ENCODE data around the gene BLVRA. TPM values are rescaled to one million over a fixed set of nuclear protein-coding genes. Genes with fewer than 3 reads are reported as not detected.

BLVRA gene
- total RNA-seq, 1 experiment from 2014 or later, result 27.6 TPM

- ATAC-seq (no peak), DNase-seq (no peak)
- no peaks in the 10 kb centered on the region for H3K9me2 ChIP-seq (replicated peaks; ENCODE audit: low read length)
- H3F3A ChIP-seq (ENCODE audit: low read length, unreplicated experiment), result no peaks in the 10 kb centered on the region
- no peak overlapping the region for H3K27ac ChIP-seq (ENCODE audit: low read length)
- ChIA-PET CTCF (interaction anchor here (0.6 kb wide), 1 partner anchor 1817 kb away, joined by 3 read pairs; no protein-coding TSS in a partner anchor), POLR2A (ENCODE audit: unreplicated experiment) (no interaction called here)
- no peak overlapping the region for H3K4me3 ChIP-seq (ENCODE audit: low read length)
- H3K4me2 ChIP-seq (ENCODE audit: low read length), result no peak overlapping the region
- TF ChIP-seq CTCF (conservative IDR thresholded peaks at IDR 0.05; ENCODE audit: low read depth, low read length), result no peak
- TF ChIP-seq EZH2 (IDR thresholded peaks at IDR 0.05; ENCODE audit: low read length, unreplicated experiment), result no peak
- TF ChIP-seq EZH2phosphoT487 (IDR thresholded peaks at IDR 0.05; ENCODE audit: borderline replicate concordance, low read length), result no peak
- no peaks in the 10 kb centered on the region for H3K4me1 ChIP-seq (ENCODE audit: insufficient read depth, low read length)
- BruUV-seq (replicated peaks), result no TSS peak
- no peaks in the 10 kb centered on the region for H4K20me1 ChIP-seq (ENCODE audit: low read length)
- H2AFZ ChIP-seq (ENCODE audit: low read length), result no peak overlapping the region
- intact Hi-C loops (cut with micrococcal nuclease), result no loop called here
- no peaks in the 10 kb centered on the region for H3K27me3 ChIP-seq (ENCODE audit: low read length)
- no peaks in the 10 kb centered on the region for H3K36me3 ChIP-seq (ENCODE audit: low read depth, low read length)
- H3K79me2 ChIP-seq (ENCODE audit: low read length), result no peaks in the 10 kb centered on the region
- no peak overlapping the region for H3K9ac ChIP-seq (ENCODE audit: low read length)
- no peaks in the 10 kb centered on the region for H3K9me3 ChIP-seq (ENCODE audit: low read length)
Observed at GRCh38 chr7:43791665-43792064, 33.2 kb downstream of the BLVRA start.

- no peaks in the 10 kb centered on the region for H3F3A ChIP-seq (ENCODE audit: low read length, unreplicated experiment)
- H3K27me3 ChIP-seq (ENCODE audit: low read length), result no peaks in the 10 kb centered on the region
- no peaks in the 10 kb centered on the region for H3K79me2 ChIP-seq (ENCODE audit: low read length)
- no peaks in the 10 kb centered on the region for H3K36me3 ChIP-seq (ENCODE audit: low read depth, low read length)
- H3K9me3 ChIP-seq (ENCODE audit: low read length), result no peaks in the 10 kb centered on the region
- no peak overlapping the region for H3K4me2 ChIP-seq (ENCODE audit: low read length)
- H2AFZ ChIP-seq (ENCODE audit: low read length), result no peak overlapping the region
- no peaks in the 10 kb centered on the region for H3K9me2 ChIP-seq (replicated peaks; ENCODE audit: low read length)
- no peaks in the 10 kb centered on the region for H3K4me1 ChIP-seq (ENCODE audit: insufficient read depth, low read length)
- ATAC-seq (no peak), DNase-seq (no peak)
- no peak overlapping the region for H3K4me3 ChIP-seq (ENCODE audit: low read length)
- POLR2A ChIA-PET (ENCODE audit: unreplicated experiment), result no interaction called here
- no peaks in the 10 kb centered on the region for H4K20me1 ChIP-seq (ENCODE audit: low read length)
- H3K9ac ChIP-seq (ENCODE audit: low read length), result no peak overlapping the region
- intact Hi-C loops (cut with micrococcal nuclease), result no loop called here
- TF ChIP-seq CTCF (conservative IDR thresholded peaks at IDR 0.05; ENCODE audit: low read depth, low read length), result no peak
- no peak for TF ChIP-seq EZH2 (IDR thresholded peaks at IDR 0.05; ENCODE audit: low read length, unreplicated experiment)
- TF ChIP-seq EZH2phosphoT487 (IDR thresholded peaks at IDR 0.05; ENCODE audit: borderline replicate concordance, low read length), result no peak
- CTCF ChIA-PET, result no interaction called here
- no peak overlapping the region for H3K27ac ChIP-seq (ENCODE audit: low read length)
- BruUV-seq (replicated peaks), result no TSS peak
Observed at GRCh38 chr7:43792471-43793150, 34.1 kb downstream of the BLVRA start.

- H3K79me2 ChIP-seq (ENCODE audit: low read length), result no peaks in the 10 kb centered on the region
- H3K4me1 ChIP-seq (ENCODE audit: insufficient read depth, low read length), result no peaks in the 10 kb centered on the region
- POLR2A ChIA-PET (ENCODE audit: unreplicated experiment), result no interaction called here
- no peak overlapping the region for H2AFZ ChIP-seq (ENCODE audit: low read length)
- intact Hi-C loops (cut with micrococcal nuclease), result loop anchor here (2.0 kb wide), 1 partner anchor 71 kb away; the partner anchor contains the start of gene COA1
- ATAC-seq (peak; percentile 50), DNase-seq (peak; percentile 23)
- no TSS peak for BruUV-seq (replicated peaks)
- no peaks in the 10 kb centered on the region for H3K36me3 ChIP-seq (ENCODE audit: low read depth, low read length)
- H3K27ac ChIP-seq (ENCODE audit: low read length), result no peak overlapping the region
- no peaks in the 10 kb centered on the region for H4K20me1 ChIP-seq (ENCODE audit: low read length)
- H3K9me3 ChIP-seq (ENCODE audit: low read length), result no peaks in the 10 kb centered on the region
- no peak overlapping the region for H3K4me3 ChIP-seq (ENCODE audit: low read length)
- H3K9me2 ChIP-seq (replicated peaks; ENCODE audit: low read length), result no peaks in the 10 kb centered on the region
- H3F3A ChIP-seq (ENCODE audit: low read length, unreplicated experiment), result no peaks in the 10 kb centered on the region
- CTCF ChIA-PET, result interaction anchor here (0.5 to 1.0 kb wide), 4 partner anchors 70 to 226 kb away, joined by 3 to 5 read pairs (median 3); partner anchors contain the start of genes COA1 and STK17A
- TF ChIP-seq CTCF (conservative IDR thresholded peaks at IDR 0.05; ENCODE audit: low read depth, low read length) (peak; percentile 32; the same call in 1 of the 2 replicates), EZH2 (IDR thresholded peaks at IDR 0.05; ENCODE audit: low read length, unreplicated experiment) (no peak)
- no peak overlapping the region for H3K9ac ChIP-seq (ENCODE audit: low read length)
- no peaks in the 10 kb centered on the region for H3K27me3 ChIP-seq (ENCODE audit: low read length)
- H3K4me2 ChIP-seq (ENCODE audit: low read length), result no peak overlapping the region
Observed at GRCh38 chr7:43799605-43800004, 41.1 kb downstream of the BLVRA start.
